Measurements from ENCODE around the gene ROBO1.

ROBO1 gene

DNA sequence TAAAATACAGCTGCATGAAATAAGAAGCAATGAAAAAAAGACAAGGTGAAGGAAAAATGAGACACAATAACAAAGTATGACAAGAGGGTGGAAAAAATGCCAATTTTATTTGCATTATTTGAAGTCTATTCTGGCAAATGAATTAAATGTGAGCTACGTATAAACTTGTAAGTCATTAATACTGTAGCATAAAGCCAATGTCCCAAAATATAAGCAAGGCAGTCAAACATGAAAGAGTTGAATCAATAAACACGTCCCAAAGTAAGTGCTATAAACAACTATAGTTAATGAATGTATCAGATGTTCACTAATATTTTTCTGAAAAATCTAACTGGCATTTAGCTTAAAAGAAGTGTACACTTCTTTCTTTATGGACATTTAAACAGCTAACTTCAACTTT is 481.9 kb downstream of the ROBO1 start:
- DNase-seq (ENCODE audit: insufficient read length), result no peak
- no peak for FAIRE-seq
- TF ChIP-seq POLR2A (IDR thresholded peaks at IDR 0.05; ENCODE audit: low read depth, low read length) (no peak), TAF1 (IDR thresholded peaks at IDR 0.05; ENCODE audit: borderline replicate concordance, low read depth, low read length) (no peak), POLR2AphosphoS5 (IDR thresholded peaks at IDR 0.05; ENCODE audit: low read depth, low read length) (no peak)

DNA sequence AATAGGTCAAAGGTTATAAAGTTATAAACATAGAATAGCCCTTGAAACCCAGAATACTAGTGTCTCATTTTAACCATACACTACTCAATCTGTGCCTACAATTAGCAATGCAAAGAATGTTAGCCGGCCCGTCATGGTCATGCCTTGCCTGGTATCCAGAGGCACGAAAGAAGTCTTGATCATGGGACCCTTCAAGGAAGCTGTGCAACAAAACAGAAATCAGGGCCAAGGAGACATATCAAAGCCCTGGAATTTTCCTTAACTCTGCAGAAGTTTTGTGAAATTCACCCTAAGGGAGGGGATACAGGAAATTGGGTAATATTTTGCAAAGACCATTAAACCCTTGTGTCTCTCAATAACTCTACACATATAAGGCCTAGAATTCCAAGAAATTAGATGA is 482.4 kb downstream of the ROBO1 start:
- TF ChIP-seq TAF1 (IDR thresholded peaks at IDR 0.05; ENCODE audit: borderline replicate concordance, low read depth, low read length) (no peak), POLR2A (IDR thresholded peaks at IDR 0.05; ENCODE audit: low read depth, low read length) (no peak), POLR2AphosphoS5 (IDR thresholded peaks at IDR 0.05; ENCODE audit: low read depth, low read length) (no peak)
- FAIRE-seq, result no peak
- DNase-seq (ENCODE audit: insufficient read length), result no peak

DNA sequence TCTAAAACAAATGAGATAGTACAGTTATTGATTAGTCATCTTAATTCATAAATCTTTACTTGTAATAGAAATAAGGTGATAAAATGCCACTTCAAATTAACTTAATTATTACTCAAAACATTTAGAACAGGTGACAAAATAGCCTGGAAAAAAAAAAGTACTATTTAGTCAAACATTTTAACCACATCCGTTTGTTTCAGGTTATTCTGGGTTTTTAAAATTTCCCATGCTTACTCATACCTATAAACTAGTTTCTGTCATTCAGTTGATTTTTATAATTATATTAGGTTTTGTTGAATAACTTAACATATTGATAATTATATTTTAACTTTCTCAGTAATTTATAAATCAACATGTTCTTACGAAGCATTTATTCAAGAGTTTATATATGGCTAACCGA is 483.0 kb downstream of the ROBO1 start:
- DNase-seq (ENCODE audit: insufficient read length), result no peak
- TF ChIP-seq TAF1 (IDR thresholded peaks at IDR 0.05; ENCODE audit: borderline replicate concordance, low read depth, low read length) (no peak), POLR2AphosphoS5 (IDR thresholded peaks at IDR 0.05; ENCODE audit: low read depth, low read length) (no peak)
- FAIRE-seq, result no peak

DNA sequence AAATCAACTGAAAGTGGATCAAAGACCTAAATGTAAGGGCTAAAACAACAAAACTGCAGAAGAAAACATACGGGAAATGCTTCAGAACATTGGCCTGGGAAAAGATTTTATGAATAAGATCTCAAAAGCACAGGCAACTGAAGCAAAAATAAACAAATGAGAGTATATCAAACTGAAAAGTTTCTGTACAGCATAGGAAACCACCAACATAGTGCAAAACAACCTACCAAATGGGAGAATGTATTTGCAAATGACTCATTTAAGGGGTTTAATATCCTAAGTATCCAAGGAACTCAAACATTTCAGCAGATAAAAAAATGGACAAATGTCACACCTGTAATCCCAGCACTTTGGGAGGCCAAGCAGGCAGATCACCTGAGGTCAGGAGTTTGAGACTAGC is 489.1 kb downstream of the ROBO1 start:
- DNase-seq (ENCODE audit: insufficient read length) (no peak), FAIRE-seq (no peak)
- no peak for TF ChIP-seq TAF1 (IDR thresholded peaks at IDR 0.05; ENCODE audit: borderline replicate concordance, low read depth, low read length)
- no peak for TF ChIP-seq POLR2A (IDR thresholded peaks at IDR 0.05; ENCODE audit: low read depth, low read length)
- TF ChIP-seq POLR2AphosphoS5 (IDR thresholded peaks at IDR 0.05; ENCODE audit: low read depth, low read length), result no peak

DNA sequence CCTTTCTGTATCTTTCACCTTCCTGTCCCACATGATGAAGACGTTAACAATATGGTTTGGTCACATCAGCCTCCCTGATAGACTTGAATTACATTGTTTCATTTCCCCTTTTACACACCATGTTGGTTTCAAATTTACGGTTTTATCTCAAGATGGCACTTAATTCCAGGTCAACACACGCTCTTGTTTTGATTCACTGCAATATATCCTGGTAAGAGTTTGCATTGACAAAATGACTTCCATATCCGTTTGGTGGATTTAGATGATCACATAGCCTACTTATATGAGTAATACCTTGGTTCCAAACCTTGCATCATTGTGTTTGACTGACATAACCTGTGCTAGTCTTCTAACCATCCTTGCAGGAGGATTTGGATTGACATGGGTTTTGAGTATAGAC is 499.4 kb downstream of the ROBO1 start:
- FAIRE-seq (no peak), DNase-seq (ENCODE audit: insufficient read length) (no peak)
- TF ChIP-seq TAF1 (IDR thresholded peaks at IDR 0.05; ENCODE audit: borderline replicate concordance, low read depth, low read length), result no peak
- TF ChIP-seq POLR2AphosphoS5 (IDR thresholded peaks at IDR 0.05; ENCODE audit: low read depth, low read length), result no peak
- no peak for TF ChIP-seq POLR2A (IDR thresholded peaks at IDR 0.05; ENCODE audit: low read depth, low read length)

DNA sequence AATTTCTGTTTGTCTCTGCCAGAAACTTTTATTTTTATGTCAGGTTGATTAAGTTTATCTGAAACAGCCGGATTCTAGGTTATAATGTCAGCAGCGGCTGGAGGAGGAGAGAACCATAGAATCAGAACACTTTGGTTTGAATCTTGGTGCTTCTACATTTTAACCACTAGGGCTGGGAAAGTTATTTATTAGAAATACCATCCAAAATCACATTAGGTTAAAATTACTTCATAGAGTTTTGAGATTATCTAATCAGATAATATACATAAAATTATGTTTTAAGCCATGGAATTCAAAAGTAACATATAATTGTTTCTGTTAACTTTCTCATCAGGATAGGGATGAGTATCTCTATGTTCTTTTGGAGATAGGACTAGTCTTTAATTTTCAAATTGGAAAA is 502.9 kb downstream of the ROBO1 start:
- TF ChIP-seq POLR2A (IDR thresholded peaks at IDR 0.05; ENCODE audit: low read depth, low read length) (no peak), POLR2AphosphoS5 (IDR thresholded peaks at IDR 0.05; ENCODE audit: low read depth, low read length) (no peak), TAF1 (IDR thresholded peaks at IDR 0.05; ENCODE audit: borderline replicate concordance, low read depth, low read length) (no peak)
- FAIRE-seq, result no peak

DNA sequence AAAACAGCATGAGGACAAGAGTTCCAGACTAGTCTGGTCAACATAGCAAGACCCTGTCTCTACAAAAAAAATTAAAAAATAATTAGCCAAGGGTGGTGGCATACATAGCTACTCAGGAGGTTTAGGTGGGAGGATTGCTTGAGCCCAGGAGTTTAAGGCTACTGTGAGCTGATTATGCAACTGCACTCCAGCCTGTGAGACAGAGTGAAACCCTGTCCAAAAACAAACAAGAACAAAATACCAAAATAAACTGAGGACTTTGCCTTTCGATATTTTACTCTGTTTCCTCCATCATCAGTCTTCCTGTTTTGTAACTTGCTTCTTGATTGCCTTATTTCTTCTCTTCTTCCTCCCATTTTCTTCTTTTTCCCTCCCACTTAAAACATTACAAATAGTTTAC is 504.4 kb downstream of the ROBO1 start:
- FAIRE-seq (no peak), DNase-seq (ENCODE audit: insufficient read length) (no peak)
- TF ChIP-seq POLR2A (IDR thresholded peaks at IDR 0.05; ENCODE audit: low read depth, low read length) (no peak), TAF1 (IDR thresholded peaks at IDR 0.05; ENCODE audit: borderline replicate concordance, low read depth, low read length) (no peak), POLR2AphosphoS5 (IDR thresholded peaks at IDR 0.05; ENCODE audit: low read depth, low read length) (no peak)

More for the DNA sequence above, 502.9 kb downstream of the ROBO1 start:
- no peak for DNase-seq (ENCODE audit: insufficient read length)

DNA sequence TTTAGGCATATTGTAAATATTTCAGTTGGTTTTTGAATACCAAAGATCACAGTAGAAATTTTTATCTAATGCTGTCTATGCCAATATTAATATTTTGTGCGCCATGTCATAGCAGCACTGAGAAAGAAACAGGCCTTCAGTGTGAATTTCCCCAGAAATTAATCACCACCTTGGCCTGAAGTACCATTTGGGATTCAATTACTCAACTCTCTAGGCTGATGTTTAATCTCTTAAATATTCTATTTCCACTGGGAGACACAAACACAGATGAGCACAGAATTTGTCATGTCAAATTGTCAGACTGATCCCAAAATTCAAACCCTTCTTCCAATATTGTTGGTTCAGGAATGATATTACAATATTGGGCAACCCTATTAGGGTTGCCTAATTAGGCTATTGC is 509.3 kb downstream of the ROBO1 start:
- DNase-seq (ENCODE audit: insufficient read length) (no peak), FAIRE-seq (no peak)
- TF ChIP-seq POLR2A (IDR thresholded peaks at IDR 0.05; ENCODE audit: low read depth, low read length) (no peak), POLR2AphosphoS5 (IDR thresholded peaks at IDR 0.05; ENCODE audit: low read depth, low read length) (no peak), TAF1 (IDR thresholded peaks at IDR 0.05; ENCODE audit: borderline replicate concordance, low read depth, low read length) (no peak)

DNA sequence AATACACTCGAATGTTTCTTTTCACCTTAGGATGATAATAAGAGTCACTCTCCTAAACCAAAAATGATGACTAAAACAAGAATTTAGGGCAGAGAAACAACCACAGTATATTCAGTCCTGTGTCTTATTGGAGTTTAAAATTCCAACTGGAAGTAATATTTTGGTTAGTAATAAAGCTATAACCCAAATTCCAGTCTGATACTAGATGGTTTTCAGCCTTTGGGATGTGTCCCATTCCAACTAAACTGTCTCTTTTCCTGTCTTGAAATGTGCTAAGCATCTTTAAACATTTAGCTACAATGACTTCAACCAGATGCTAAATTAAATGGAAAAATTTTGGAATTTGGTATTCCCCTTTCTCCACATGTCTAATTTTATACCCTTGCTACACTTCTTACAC is 510.0 kb downstream of the ROBO1 start:
- no peak for TF ChIP-seq TAF1 (IDR thresholded peaks at IDR 0.05; ENCODE audit: borderline replicate concordance, low read depth, low read length)
- no peak for TF ChIP-seq POLR2AphosphoS5 (IDR thresholded peaks at IDR 0.05; ENCODE audit: low read depth, low read length)
- no peak for TF ChIP-seq POLR2A (IDR thresholded peaks at IDR 0.05; ENCODE audit: low read depth, low read length)
- FAIRE-seq (no peak), DNase-seq (ENCODE audit: insufficient read length) (no peak)

DNA sequence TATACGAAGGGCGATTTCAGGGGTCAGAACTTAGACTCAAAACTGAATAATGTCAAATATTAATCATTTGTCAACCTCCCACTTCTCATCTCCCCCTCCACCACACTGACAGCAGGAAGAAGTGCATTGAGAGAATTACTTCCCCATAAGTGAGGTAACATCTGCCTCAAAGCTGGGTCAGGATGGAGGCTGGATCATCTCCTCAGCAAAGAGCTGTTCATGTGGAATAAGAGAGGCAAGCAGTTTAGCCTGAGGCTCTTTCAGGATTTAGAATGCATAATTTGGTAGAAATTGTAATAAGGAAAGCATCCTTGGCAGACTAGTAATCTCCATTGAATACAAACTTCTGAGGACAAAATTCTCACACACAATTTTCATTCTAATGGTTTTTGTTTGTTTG is 512.1 kb downstream of the ROBO1 start:
- DNase-seq (ENCODE audit: insufficient read length) (no peak), FAIRE-seq (no peak)

DNA sequence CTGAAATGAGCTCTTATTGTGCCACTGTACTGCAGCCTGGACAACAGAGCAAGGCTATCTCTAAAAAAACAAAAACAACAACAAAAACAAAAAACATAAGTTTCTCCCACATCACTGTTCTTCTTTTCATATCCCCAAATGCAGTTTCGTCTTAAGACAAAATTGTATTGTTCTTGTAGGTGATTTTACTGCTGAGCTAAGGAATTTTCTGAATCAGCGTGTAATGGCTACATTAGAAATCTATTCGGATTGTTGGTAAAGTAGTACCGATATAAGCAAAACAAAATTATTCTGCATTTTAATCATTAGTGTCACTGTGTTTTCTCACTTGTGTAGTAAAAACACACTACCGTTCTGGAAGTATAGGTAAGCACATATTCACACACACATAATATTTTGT is 512.5 kb downstream of the ROBO1 start:
- no peak for TF ChIP-seq TAF1 (IDR thresholded peaks at IDR 0.05; ENCODE audit: borderline replicate concordance, low read depth, low read length)
- TF ChIP-seq POLR2AphosphoS5 (IDR thresholded peaks at IDR 0.05; ENCODE audit: low read depth, low read length), result no peak
- TF ChIP-seq POLR2A (IDR thresholded peaks at IDR 0.05; ENCODE audit: low read depth, low read length), result no peak
- DNase-seq (ENCODE audit: insufficient read length) (no peak), FAIRE-seq (no peak)

More for the DNA sequence above, 512.1 kb downstream of the ROBO1 start:
- TF ChIP-seq POLR2AphosphoS5 (IDR thresholded peaks at IDR 0.05; ENCODE audit: low read depth, low read length) (no peak), TAF1 (IDR thresholded peaks at IDR 0.05; ENCODE audit: borderline replicate concordance, low read depth, low read length) (no peak), POLR2A (IDR thresholded peaks at IDR 0.05; ENCODE audit: low read depth, low read length) (no peak)

DNA sequence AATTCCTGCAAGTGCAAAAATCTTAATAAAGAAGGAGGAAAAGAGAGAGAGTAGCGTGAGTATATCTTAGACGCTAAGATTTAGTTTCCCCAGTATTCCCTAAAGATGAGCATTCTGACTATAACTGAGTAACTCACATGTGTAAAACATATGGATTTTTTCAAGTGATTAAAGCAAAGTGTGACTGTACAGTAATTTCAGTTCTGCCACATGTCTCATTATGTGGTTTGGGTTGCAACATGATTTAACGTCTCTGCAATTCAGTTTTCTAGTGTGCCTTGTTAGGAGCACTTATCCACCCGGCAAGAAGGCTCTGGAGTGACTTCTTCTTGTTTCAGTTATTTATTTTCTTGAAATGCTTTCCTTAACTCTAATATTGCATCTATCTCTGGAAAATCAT is 514.1 kb downstream of the ROBO1 start:
- no peak for FAIRE-seq
- TF ChIP-seq TAF1 (IDR thresholded peaks at IDR 0.05; ENCODE audit: borderline replicate concordance, low read depth, low read length) (no peak), POLR2A (IDR thresholded peaks at IDR 0.05; ENCODE audit: low read depth, low read length) (no peak), POLR2AphosphoS5 (IDR thresholded peaks at IDR 0.05; ENCODE audit: low read depth, low read length) (no peak)
- DNase-seq (ENCODE audit: insufficient read length), result no peak

DNA sequence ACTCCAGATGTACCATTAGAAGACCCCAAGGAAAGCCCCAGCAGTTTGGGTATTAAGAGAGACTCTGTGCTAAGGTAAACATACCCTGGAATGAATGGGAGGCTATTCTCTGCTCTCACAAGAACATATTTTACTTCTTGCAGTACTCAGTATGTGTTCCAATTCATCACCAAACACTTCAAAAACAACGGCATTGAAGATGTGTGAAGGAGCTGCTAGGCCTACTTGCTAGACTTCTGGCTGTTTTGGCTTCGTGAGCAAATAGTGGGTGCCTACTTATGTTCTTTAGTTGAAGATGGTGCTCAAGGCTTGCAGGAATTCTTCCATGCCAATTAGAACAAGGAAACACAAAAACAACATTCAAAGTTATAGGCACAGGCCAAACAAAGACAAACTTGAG is 514.5 kb downstream of the ROBO1 start:
- DNase-seq (ENCODE audit: insufficient read length) (no peak), FAIRE-seq (no peak)
- TF ChIP-seq POLR2AphosphoS5 (IDR thresholded peaks at IDR 0.05; ENCODE audit: low read depth, low read length) (no peak), POLR2A (IDR thresholded peaks at IDR 0.05; ENCODE audit: low read depth, low read length) (no peak), TAF1 (IDR thresholded peaks at IDR 0.05; ENCODE audit: borderline replicate concordance, low read depth, low read length) (no peak)

Data from GM12892 (cell line).